Measurements from ENCODE around the gene DNM1L.
A peak's percentile ranks its signal among the peaks of the same experiment; 100 is the strongest.

The DNM1L gene

GRCh38 chr12:32753605-32754004 is 74.5 kb downstream of the DNM1L start:
- intact Hi-C loops (cut with DNase I) = loop anchor here (2.0 kb wide), 1 partner anchor 75 kb away; the partner anchor contains the start of gene DNM1L
- no peak for DNase-seq

- DNase-seq = no peak
- intact Hi-C loops (cut with DNase I) = loop anchor here (2.0 kb wide), 1 partner anchor 75 kb away; the partner anchor contains the start of gene DNM1L
These were observed 75.0 kb downstream of the DNM1L start for GRCh38 chr12:32754111-32754510.

DNA sequence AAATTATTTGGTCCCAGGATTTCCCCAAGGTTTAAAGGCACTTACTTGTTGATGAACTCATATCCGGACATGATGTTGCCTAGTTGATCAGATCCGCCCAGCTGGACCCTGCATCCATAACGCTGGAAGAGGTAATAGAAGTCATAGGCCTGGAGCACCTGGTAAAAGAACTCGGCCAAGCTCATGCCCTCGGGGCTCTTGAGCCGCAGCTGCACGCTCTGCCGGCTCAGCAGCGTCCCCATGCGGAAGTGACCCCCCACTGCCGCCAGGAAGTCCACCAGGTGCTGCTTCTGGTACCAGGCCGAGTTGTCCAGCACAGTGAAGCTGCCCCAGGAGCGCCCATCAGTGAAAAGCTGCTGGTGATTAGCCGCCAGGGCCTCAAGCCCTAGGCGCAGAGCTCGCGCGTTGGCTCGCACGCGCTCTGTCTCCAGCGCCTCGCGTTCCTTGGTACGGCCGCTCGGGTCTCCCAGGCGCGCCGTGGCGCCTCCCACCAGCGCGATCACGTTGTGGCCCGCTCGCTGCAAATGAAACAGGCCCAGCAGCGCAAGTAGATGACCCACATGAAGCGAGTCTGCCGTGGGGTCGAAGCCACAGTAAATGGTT is 76.1 kb downstream of the DNM1L start:
- DNase-seq = peak; percentile 20 to 83 (median 66)
- intact Hi-C loops (cut with DNase I) = loop anchor here (2.0 to 5.0 kb wide), 2 partner anchors 76 to 162 kb away; partner anchors contain the start of gene DNM1L

- intact Hi-C loops (cut with DNase I) = loop anchor here (1.0 to 5.0 kb wide), 3 partner anchors 77 to 1266 kb away; partner anchors contain the start of genes ALG10 and DNM1L
These were observed 76.8 kb downstream of the DNM1L start, which contains the start of gene YARS2 for GRCh38 chr12:32755654-32756475. TSS of gene YARS2 (minus strand) at chr12:32755897. CDS start at chr12:32755874, 23 bp downstream.

GRCh38 chr12:32756476-32757066 is 77.5 kb downstream of the DNM1L start:
- intact Hi-C loops (cut with DNase I) = loop anchor here (1.0 to 5.0 kb wide), 2 partner anchors 161 to 1266 kb away; partner anchors contain the start of gene ALG10
- DNase-seq = peak in 10 of 42 donors; percentile 4 to 45 (median 12)

More at GRCh38 chr12:32755654-32756475, 76.8 kb downstream of the DNM1L start, which contains the start of gene YARS2:
- DNase-seq = peak; percentile 85 to 98 (median 95)

DNA sequence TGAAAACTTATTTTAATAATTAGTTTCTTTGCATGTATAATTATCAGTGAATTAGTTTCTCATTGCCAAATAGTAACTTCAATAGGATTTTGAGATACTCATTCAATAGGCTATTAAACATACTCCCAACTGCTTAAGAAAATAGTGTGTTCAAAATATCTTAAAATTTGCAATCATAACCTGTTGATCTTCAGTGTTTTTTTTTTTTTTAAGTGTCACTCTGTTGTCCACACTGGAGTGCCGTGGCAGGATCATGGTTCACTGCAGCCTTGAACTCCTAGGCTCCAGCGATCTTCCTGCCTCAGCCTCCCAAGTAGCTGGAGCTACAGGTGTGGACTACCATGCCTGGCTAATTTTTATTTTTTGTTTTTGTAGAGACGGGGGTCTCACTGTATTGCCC is 78.1 kb downstream of the DNM1L start:
- intact Hi-C loops (cut with DNase I) = loop anchor here (5.0 kb wide), 1 partner anchor 160 kb away; no protein-coding TSS in a partner anchor
- no peak for DNase-seq

- intact Hi-C loops (cut with DNase I) = no loop called here
- no peak for DNase-seq
These were observed 82.6 kb downstream of the DNM1L start for GRCh38 chr12:32761716-32762115.

DNA sequence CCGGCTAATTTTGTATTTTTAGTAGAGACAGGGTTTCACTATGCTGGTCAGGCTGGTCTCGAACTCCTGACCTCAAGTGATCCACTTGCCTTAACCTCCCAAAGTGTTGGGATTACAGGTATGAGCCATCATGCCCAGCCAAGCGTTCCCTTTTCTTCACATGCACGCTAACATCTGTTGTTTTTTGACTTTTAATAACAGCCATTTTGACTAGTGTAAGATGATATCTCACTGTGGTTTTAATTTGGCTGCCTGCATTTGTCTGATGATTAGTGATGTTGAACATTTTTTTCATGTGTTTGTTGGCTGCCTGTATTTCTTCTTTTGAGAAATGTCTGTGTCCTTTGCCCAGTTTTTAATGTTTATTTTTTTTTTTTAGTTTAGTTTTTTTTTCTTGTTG is 86.8 kb downstream of the DNM1L start:
- DNase-seq = no peak
- intact Hi-C loops (cut with DNase I) = no loop called here

DNA sequence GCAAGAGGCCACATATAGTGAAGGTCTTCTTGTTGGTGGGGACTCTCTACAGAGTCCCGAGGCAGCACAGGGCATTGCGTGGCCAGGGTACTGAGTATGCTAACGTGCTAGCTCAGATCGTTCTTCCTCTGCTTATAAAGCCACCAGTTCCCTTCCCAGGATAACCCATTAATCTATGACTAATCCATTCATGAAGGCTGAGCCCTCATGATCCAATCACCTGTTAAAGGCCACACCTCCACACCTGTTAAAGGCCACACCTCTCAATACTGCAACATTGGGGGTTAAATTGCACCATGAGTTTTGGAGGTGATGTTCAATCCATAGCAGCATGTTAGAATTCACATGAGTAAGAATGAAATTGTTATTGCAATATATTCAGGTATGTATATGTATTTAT is 89.4 kb downstream of the DNM1L start:
- no peak for DNase-seq
- intact Hi-C loops (cut with DNase I) = no loop called here

GRCh38 chr12:32770141-32770540 is 91.0 kb downstream of the DNM1L start:
- no peak for DNase-seq
- intact Hi-C loops (cut with DNase I) = no loop called here

DNA sequence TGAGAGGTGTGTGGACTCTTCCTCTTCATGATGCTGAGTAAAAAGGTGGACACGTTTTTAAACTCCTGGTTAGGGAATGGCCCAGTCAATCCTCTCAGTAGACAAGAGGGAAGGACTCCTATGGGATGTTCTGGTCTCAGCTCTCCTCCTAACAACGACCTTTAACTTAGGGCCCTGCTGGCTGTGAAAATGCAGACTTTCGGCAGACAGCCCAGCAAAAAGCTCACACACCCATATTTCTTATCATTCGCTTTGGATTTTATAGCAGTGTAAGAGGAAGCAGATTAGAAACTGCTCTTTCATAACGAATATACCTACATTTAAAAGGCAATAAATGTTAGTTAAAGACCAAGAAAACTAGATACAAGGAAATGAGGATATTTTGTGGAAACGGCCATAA is 94.6 kb downstream of the DNM1L start:
- intact Hi-C loops (cut with DNase I) = no loop called here
- DNase-seq = no peak

GRCh38 chr12:32776258-32776657 is 97.2 kb downstream of the DNM1L start:
- intact Hi-C loops (cut with DNase I) = no loop called here
- no peak for DNase-seq

GRCh38 chr12:32777159-32777558 is 98.1 kb downstream of the DNM1L start:
- intact Hi-C loops (cut with DNase I) = no loop called here
- no peak for DNase-seq

DNA sequence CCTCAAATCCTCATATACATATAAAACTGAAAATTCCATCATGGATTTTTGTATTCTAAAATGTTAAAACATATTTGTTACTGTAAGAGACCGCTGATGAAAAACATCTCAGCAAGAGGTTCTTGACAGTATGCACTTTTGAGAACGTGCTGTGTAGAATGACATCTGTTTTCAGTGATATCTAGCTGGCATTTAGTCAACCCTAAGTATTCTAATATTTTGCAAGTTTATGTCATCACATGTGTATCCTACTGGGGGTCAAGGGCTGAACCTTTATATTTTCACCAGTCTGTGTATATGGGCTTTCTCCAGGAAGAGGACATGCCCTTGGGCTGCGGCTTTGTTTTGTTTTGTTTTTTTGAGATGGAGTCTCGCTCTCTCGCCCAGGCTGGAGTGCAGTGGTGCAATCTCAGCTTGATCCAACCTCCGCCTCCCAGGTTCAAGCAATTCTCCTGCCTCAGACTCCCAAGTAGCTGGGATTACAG is 98.6 kb downstream of the DNM1L start:
- no peak for DNase-seq
- intact Hi-C loops (cut with DNase I) = no loop called here

DNA sequence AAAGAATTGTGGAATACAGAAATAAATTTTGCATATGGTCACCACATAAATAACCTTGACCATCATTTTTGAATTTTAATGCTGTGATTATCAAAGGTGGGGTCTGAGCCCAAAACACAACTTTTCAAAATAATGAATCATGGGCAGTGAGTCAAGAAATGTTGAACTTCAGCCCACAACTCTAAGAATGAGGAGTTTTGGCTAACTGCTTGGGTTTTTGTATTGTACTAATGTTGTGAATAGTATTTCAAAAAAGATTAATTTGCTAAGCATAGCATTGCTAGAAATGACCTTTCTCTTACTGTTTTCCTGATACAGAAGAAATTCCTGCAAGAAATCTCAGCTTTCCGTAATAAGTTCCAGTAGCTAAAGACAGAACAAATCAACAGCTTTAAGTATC is 101.0 kb downstream of the DNM1L start:
- intact Hi-C loops (cut with DNase I) = no loop called here
- no peak for DNase-seq

GRCh38 chr12:32783029-32783428 is 103.9 kb downstream of the DNM1L start:
- no peak for DNase-seq
- intact Hi-C loops (cut with DNase I) = no loop called here

DNA sequence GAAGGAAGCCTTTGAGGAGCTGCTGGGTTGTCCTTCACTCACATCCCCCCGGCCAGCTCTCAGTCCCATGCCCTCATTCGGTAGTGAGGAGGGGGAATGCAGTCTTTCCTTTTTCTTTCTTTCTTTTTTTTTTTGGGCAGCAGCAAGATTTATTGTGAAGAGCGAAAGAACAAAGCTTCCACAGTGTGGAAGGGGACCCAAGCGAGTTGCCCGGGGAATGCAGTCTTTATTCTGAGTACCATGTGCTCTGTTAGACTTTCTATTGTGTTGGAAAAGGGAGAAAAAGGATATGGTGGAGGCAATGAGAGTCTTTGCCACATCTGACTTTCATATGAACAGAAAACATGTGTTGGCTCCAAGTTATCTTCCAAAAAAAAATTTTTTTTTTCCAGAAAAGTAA is 106.5 kb downstream of the DNM1L start:
- DNase-seq = no peak
- intact Hi-C loops (cut with DNase I) = no loop called here

- intact Hi-C loops (cut with DNase I) = no loop called here
- DNase-seq = no peak
These were observed 109.3 kb downstream of the DNM1L start for GRCh38 chr12:32788405-32788804.

DNA sequence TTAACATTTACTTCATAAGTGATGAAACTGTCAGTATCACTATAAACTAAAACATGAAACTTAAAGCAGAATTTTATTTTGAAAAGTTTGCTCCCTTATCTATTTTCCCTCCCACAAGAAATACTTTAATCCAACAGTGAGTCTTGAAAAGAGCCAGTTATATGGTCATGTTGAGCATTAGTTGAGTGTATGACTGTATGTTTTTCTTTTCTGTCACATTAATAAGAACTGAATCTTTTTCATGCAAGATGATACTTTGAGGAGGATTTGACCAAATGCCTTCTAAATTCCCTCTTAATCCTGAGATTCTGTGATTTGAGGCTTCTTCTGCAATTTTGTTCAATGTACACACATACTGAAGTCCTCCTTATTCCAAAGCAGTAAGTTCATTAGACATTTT is 110.3 kb downstream of the DNM1L start:
- intact Hi-C loops (cut with DNase I) = no loop called here

DNA sequence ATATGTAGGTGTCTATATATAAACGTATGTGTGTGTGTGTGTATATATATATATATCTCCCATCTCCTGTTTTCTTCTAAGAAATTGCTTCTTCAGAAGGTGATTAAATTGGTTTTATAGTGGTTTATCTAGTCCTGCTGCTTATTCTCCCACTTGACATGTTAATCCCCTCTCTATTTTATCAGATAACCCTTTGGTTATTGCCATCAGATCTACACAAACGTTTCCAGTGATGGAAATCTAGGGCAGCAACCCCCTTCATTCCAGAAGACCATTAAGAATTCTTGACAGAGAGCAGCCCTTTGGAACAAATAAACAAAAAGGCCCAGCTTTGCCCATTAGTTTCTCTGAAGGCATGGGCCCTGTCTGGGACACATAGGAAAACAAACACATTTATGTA is 110.8 kb downstream of the DNM1L start:
- DNase-seq = no peak
- intact Hi-C loops (cut with DNase I) = no loop called here

More for the DNA sequence above, 110.3 kb downstream of the DNM1L start:
- no peak for DNase-seq

Measured in head of caudate nucleus (tissue), 42 donors.